Astrocyte (in vitro differentiated cells and primary cell): Measurements from ENCODE around the gene ZGRF1. TPM values are rescaled to one million over a fixed set of nuclear protein-coding genes. Genes with fewer than 3 reads are reported as not detected.
"Not testable (repeated sequence)": the region's sequence is repeated elsewhere in the genome, so short reads cannot be mapped to it uniquely, and the experiment has no call there.

Experiments
- DNase-seq: peaks from one replicate; pipeline ENCODE4 v3.0.0-alpha.2; 2010; ENCODE audit warnings: low read depth
- FAIRE-seq: peaks from 2 replicates; lab custom pipeline; 2011; peaks lifted over from hg19 to GRCh38; lab: Jason Lieb, UNC
- H2AFZ ChIP-seq: 2 replicates; pipeline ENCODE4 v1.6.0; 2012; ENCODE audit warnings: low read depth, low read length, inconsistent platforms
- H3K27ac ChIP-seq: 2 replicates; pipeline ENCODE4 v1.5.1; 2011; ENCODE audit warnings: low read depth, low read length, inconsistent platforms
- H3K27me3 ChIP-seq: 2 replicates; pipeline ENCODE4 v1.6.0; 2011; ENCODE audit warnings: low read length, inconsistent platforms; ENCODE audit not compliant: insufficient read depth
- H3K36me3 ChIP-seq: 2 replicates; pipeline ENCODE4 v1.5.1; 2011; ENCODE audit warnings: low read length, inconsistent platforms; ENCODE audit not compliant: insufficient read depth
- H3K4me1 ChIP-seq: 2 replicates; pipeline ENCODE4 v1.5.1; 2011; ENCODE audit warnings: low read length, inconsistent platforms; ENCODE audit not compliant: insufficient read depth
- H3K4me2 ChIP-seq: 2 replicates; pipeline ENCODE4 v1.6.0; 2012; ENCODE audit warnings: low read length, inconsistent platforms
- H3K4me3 ChIP-seq: 2 replicates; pipeline ENCODE4 v1.5.1; 2011; ENCODE audit warnings: low read depth, mild to moderate bottlenecking, low read length, inconsistent platforms; ENCODE audit not compliant: insufficient read depth
- H3K79me2 ChIP-seq: 2 replicates; pipeline ENCODE4 v1.6.0; 2012; ENCODE audit warnings: mild to moderate bottlenecking, low read length, inconsistent platforms; ENCODE audit not compliant: insufficient read depth
- H3K9ac ChIP-seq: 2 replicates; pipeline ENCODE4 v1.6.0; 2012; ENCODE audit warnings: mild to moderate bottlenecking, low read length, inconsistent platforms
- H3K9me3 ChIP-seq: 2 replicates; pipeline ENCODE4 v1.5.1; 2012; ENCODE audit warnings: low read depth, mild to moderate bottlenecking, low read length, inconsistent platforms; ENCODE audit not compliant: insufficient read depth
- H4K20me1 ChIP-seq: 2 replicates; pipeline ENCODE4 v1.6.0; 2012; ENCODE audit warnings: low read length, inconsistent platforms; ENCODE audit not compliant: insufficient read depth
- H3K27ac Mint-ChIP-seq: one replicate; pipeline ENCODE4 v1.8.0; 2021; ENCODE audit warnings: mild to moderate bottlenecking, mixed read lengths; ENCODE audit not compliant: unreplicated experiment
- H3K27me3 Mint-ChIP-seq: one replicate; pipeline ENCODE4 v1.8.0; 2021; ENCODE audit warnings: low read depth, mixed read lengths; ENCODE audit not compliant: unreplicated experiment
- H3K36me3 Mint-ChIP-seq: one replicate; pipeline ENCODE4 v1.8.0; 2021; ENCODE audit warnings: low read depth, mixed read lengths; ENCODE audit not compliant: unreplicated experiment
- H3K4me1 Mint-ChIP-seq: one replicate; pipeline ENCODE4 v1.8.0; 2021; ENCODE audit warnings: low read depth, mixed read lengths; ENCODE audit not compliant: unreplicated experiment
- H3K4me3 Mint-ChIP-seq: one replicate; pipeline ENCODE4 v1.8.0; 2021; ENCODE audit warnings: mild to moderate bottlenecking, moderate library complexity, mixed read lengths; ENCODE audit not compliant: unreplicated experiment
- H3K9me3 Mint-ChIP-seq: one replicate; pipeline ENCODE4 v1.8.0; 2021; ENCODE audit warnings: mild to moderate bottlenecking, mixed read lengths; ENCODE audit not compliant: unreplicated experiment
- CTCF ChIP-seq: IDR thresholded peaks from 2 replicates; pipeline ENCODE4 v1.5.1; 2011; ENCODE audit warnings: low read depth, mild to moderate bottlenecking, inconsistent platforms, low read length, moderate library complexity; ENCODE audit not compliant: insufficient read depth
- EZH2 ChIP-seq: IDR thresholded peaks from 2 replicates; pipeline ENCODE4 v1.6.1; 2012; ENCODE audit warnings: mild to moderate bottlenecking, low read length, inconsistent platforms; ENCODE audit not compliant: insufficient read depth
- total RNA-seq: library from RNA; stranded (reverse); gene quantifications from 2 replicates; pipeline ENCODE4 v1.2.1, GENCODE V29; 2021

ZGRF1 gene
- total RNA-seq, 1 donor from 2014 or later: 5.2 TPM

DNA sequence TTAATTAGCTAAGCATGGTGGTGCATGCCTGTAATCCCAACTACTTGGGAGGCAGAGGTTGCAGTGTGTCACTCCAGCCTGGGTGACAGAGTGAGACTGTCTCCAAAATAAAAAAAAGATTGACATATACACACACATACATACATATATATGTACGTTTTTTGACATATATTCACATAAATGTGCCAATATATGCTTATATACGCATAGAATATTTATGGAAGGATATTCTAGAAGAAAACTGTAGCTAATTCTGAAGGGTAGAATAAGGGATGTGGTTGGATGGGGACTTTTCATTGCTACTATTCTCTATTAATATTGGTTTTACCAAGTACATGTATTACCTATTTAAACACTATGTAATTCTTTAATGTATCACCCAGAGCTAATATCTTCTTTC lies 19.7 kb downstream of the ZGRF1 start:
- Mint-ChIP-seq H3K27ac (no peak overlapping the region), H3K27me3 (no peaks in the 10 kb centered on the region), H3K36me3 (no peaks in the 10 kb centered on the region), H3K4me1 (no peaks in the 10 kb centered on the region), H3K9me3 (no peaks in the 10 kb centered on the region), H3K4me3 (no peak overlapping the region)
- no peaks in the 10 kb centered on the region for H3K4me1 ChIP-seq
- H3K27me3 ChIP-seq: no peaks in the 10 kb centered on the region
- no peak for TF ChIP-seq CTCF
- TF ChIP-seq EZH2: no peak
- no peaks in the 10 kb centered on the region for H4K20me1 ChIP-seq
- no peak overlapping the region for H3K9ac ChIP-seq
- no peak overlapping the region for H2AFZ ChIP-seq
- no peak overlapping the region for H3K4me3 ChIP-seq
- no peak for DNase-seq
- H3K36me3 ChIP-seq: peaks cover 2% of the 10 kb centered on the region
- no peak overlapping the region for H3K4me2 ChIP-seq
- no peak overlapping the region for H3K27ac ChIP-seq
- H3K79me2 ChIP-seq: no peaks in the 10 kb centered on the region
- H3K9me3 ChIP-seq: no peaks in the 10 kb centered on the region
- no peak for FAIRE-seq

DNA sequence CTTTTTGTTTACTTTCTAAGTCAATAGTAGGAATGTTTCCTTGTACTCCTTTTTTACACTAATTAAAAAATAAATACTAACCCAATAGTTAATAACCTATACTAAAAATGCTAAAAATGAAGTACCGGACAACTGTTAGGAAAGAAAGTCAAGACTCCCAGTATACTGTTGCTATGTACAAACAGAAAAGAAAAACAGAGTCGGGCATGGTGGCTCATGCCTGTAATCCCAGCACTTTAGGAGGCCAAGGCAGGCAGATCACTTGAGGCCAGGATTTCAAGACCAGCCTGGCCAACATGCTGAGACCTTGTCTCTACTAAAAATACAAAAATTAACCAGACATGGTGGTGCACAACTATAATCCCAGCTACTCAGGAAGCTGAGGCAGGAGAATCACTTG lies 23.9 kb downstream of the ZGRF1 start:
- H3K4me1 ChIP-seq, H3K36me3 Mint-ChIP-seq, H3K36me3 ChIP-seq, H3K4me1 Mint-ChIP-seq, H3K79me2 ChIP-seq, H3K4me3 ChIP-seq, DNase-seq, H2AFZ ChIP-seq, H3K4me3 Mint-ChIP-seq, H3K27me3 Mint-ChIP-seq, H3K4me2 ChIP-seq, H3K27ac Mint-ChIP-seq, H3K9me3 ChIP-seq, H3K27ac ChIP-seq, H3K9me3 Mint-ChIP-seq, H4K20me1 ChIP-seq, FAIRE-seq, H3K9ac ChIP-seq, H3K27me3 ChIP-seq: not testable (repeated sequence)

- Mint-ChIP-seq H3K9me3 (no peaks in the 10 kb centered on the region), H3K4me1 (no peaks in the 10 kb centered on the region), H3K4me3 (no peak overlapping the region), H3K36me3 (no peaks in the 10 kb centered on the region), H3K27ac (no peak overlapping the region), H3K27me3 (no peaks in the 10 kb centered on the region)
- Histone ChIP-seq H3K4me1 (no peaks in the 10 kb centered on the region), H2AFZ (no peak overlapping the region), H3K27ac (no peak overlapping the region), H3K9me3 (no peaks in the 10 kb centered on the region), H3K36me3 (no peaks in the 10 kb centered on the region), H3K27me3 (no peaks in the 10 kb centered on the region), H3K9ac (no peak overlapping the region), H4K20me1 (no peaks in the 10 kb centered on the region), H3K4me3 (no peak overlapping the region), H3K79me2 (no peaks in the 10 kb centered on the region), H3K4me2 (no peak overlapping the region)
- no peak for TF ChIP-seq EZH2
- peak; percentile 76 for TF ChIP-seq CTCF
- peak; percentile 47 for FAIRE-seq
- DNase-seq: peak; percentile 16
Measured at GRCh38 chr4:112604589-112604988, 32.1 kb downstream of the ZGRF1 start.
